Stimulated activated CD8-positive, alpha-beta memory T cell treated with anti-CD3 and anti-CD28 coated beads, Interleukin-12 subunit alpha, Interleukin-12 subunit beta, amount 100 ng/mL, for 1 hour (primary cell): ENCODE data around the gene IRF2BPL.

Source experiments
- DNase-seq: peaks from one replicate; pipeline ENCODE4 v3.0.0-alpha.2; 2020; ENCODE audit warnings: low read depth

IRF2BPL gene

GRCh38 chr14:77011245-77011644 is 17.3 kb downstream of the IRF2BPL start:
- DNase-seq = no peak

GRCh38 chr14:77009014-77009413 is 19.5 kb downstream of the IRF2BPL start:
- DNase-seq = no peak

GRCh38 chr14:77008541-77008940 is 20.0 kb downstream of the IRF2BPL start:
- DNase-seq = no peak

GRCh38 chr14:77007975-77008421 is 20.5 kb downstream of the IRF2BPL start:
- no peak for DNase-seq

GRCh38 chr14:77007183-77007974 is 21.1 kb downstream of the IRF2BPL start:
- DNase-seq = no peak

GRCh38 chr14:77006132-77006531 is 22.4 kb downstream of the IRF2BPL start:
- no peak for DNase-seq

- DNase-seq = no peak
Observed at GRCh38 chr14:77005559-77005958, 22.9 kb downstream of the IRF2BPL start.

- DNase-seq = no peak
Observed at GRCh38 chr14:77004711-77005460, 23.6 kb downstream of the IRF2BPL start.

GRCh38 chr14:77003960-77004710 is 24.4 kb downstream of the IRF2BPL start:
- no peak for DNase-seq

GRCh38 chr14:77002889-77003288 is 25.6 kb downstream of the IRF2BPL start:
- DNase-seq = no peak

GRCh38 chr14:77002335-77002734 is 26.2 kb downstream of the IRF2BPL start:
- DNase-seq = no peak

GRCh38 chr14:77000340-77001270 is 27.9 kb downstream of the IRF2BPL start:
- DNase-seq = no peak

- no peak for DNase-seq
Observed at GRCh38 chr14:76998910-76999309, 29.6 kb downstream of the IRF2BPL start.

GRCh38 chr14:76997257-76997970 is 31.1 kb downstream of the IRF2BPL start:
- no peak for DNase-seq

GRCh38 chr14:76996563-76997146 is 31.9 kb downstream of the IRF2BPL start:
- no peak for DNase-seq

GRCh38 chr14:76995279-76996035 is 33.1 kb downstream of the IRF2BPL start:
- no peak for DNase-seq

GRCh38 chr14:76993752-76994151 is 34.8 kb downstream of the IRF2BPL start:
- DNase-seq = no peak

- no peak for DNase-seq
Observed at GRCh38 chr14:76990084-76990483, 38.4 kb downstream of the IRF2BPL start.

- no peak for DNase-seq
Observed at GRCh38 chr14:76987956-76988520, 40.5 kb downstream of the IRF2BPL start.
